ENCODE results near the gene FRMD8.

DNA sequence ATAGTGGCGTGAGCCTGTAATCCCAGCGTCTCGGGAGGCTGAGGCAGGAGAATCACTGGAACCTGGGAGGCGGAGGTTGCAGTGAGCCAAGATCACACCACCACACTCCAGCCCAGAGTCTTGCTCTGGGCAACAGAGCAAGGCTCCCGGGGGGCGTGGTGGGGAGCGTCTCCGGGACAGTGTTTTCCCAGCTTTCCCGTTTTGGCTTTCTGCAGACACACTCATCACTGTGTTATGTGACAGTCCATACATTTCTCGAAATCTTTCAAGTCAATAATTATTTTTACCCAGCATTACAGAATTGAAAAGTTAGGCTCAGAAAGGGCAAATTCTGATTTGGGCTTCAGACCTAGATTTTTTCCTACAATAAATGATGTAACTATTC lies 67.9 kb downstream of the FRMD8 start:
- TF ChIP-seq, protein P1, sequence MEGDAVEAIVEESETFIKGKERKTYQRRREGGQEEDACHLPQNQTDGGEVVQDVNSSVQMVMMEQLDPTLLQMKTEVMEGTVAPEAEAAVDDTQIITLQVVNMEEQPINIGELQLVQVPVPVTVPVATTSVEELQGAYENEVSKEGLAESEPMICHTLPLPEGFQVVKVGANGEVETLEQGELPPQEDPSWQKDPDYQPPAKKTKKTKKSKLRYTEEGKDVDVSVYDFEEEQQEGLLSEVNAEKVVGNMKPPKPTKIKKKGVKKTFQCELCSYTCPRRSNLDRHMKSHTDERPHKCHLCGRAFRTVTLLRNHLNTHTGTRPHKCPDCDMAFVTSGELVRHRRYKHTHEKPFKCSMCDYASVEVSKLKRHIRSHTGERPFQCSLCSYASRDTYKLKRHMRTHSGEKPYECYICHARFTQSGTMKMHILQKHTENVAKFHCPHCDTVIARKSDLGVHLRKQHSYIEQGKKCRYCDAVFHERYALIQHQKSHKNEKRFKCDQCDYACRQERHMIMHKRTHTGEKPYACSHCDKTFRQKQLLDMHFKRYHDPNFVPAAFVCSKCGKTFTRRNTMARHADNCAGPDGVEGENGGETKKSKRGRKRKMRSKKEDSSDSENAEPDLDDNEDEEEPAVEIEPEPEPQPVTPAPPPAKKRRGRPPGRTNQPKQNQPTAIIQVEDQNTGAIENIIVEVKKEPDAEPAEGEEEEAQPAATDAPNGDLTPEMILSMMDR (IDR thresholded peaks at IDR 0.05 in 8 of 11, conservative IDR thresholded peaks at IDR 0.05 in 3 of 11), result no peak
- TF ChIP-seq POLR2A (IDR thresholded peaks at IDR 0.05), result no peak

Measured in spleen (tissue), 7 donors.